Measurements from ENCODE around the gene PHF14.
"Not testable (repeated sequence)": the region's sequence is repeated elsewhere in the genome, so short reads cannot be mapped to it uniquely, and the experiment has no call there.

PHF14 gene, protein sequence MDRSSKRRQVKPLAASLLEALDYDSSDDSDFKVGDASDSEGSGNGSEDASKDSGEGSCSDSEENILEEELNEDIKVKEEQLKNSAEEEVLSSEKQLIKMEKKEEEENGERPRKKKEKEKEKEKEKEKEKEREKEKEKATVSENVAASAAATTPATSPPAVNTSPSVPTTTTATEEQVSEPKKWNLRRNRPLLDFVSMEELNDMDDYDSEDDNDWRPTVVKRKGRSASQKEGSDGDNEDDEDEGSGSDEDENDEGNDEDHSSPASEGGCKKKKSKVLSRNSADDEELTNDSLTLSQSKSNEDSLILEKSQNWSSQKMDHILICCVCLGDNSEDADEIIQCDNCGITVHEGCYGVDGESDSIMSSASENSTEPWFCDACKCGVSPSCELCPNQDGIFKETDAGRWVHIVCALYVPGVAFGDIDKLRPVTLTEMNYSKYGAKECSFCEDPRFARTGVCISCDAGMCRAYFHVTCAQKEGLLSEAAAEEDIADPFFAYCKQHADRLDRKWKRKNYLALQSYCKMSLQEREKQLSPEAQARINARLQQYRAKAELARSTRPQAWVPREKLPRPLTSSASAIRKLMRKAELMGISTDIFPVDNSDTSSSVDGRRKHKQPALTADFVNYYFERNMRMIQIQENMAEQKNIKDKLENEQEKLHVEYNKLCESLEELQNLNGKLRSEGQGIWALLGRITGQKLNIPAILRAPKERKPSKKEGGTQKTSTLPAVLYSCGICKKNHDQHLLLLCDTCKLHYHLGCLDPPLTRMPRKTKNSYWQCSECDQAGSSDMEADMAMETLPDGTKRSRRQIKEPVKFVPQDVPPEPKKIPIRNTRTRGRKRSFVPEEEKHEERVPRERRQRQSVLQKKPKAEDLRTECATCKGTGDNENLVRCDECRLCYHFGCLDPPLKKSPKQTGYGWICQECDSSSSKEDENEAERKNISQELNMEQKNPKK

GRCh38 chr7:10973061-10973941 lies at the start of gene PHF14:
PHF14 (plus strand) TSS chr7:10973872; CDS start chr7:10974324, 452 bp downstream.
- peak within 1 kb of the TSS; percentile 85 for H3K27ac ChIP-seq (ENCODE audit: low read depth, low read length)
- H3K27me3 ChIP-seq (ENCODE audit: control insufficient read depth in 5 of 5, insufficient read depth in 4 of 5, low read length in 5 of 5), result no peaks in the 10 kb centered on the region
- peaks cover 0 to 5% (median 0%) of the 10 kb centered on the region in 5 donors for H3K36me3 ChIP-seq (ENCODE audit: control insufficient read depth in 5 of 5, insufficient read depth in 5 of 5, low read length in 5 of 5)
- H3K4me1 ChIP-seq (ENCODE audit: control insufficient read depth in 5 of 5, insufficient read depth in 5 of 5, low read length in 5 of 5), result peaks cover 0 to 18% (median 16%) of the 10 kb centered on the region in 5 donors
- peak within 1 kb of the TSS; percentile 76 to 93 (median 88) for H3K4me3 ChIP-seq (ENCODE audit: low read depth in 1 of 5, low read length in 5 of 5)
- no peaks in the 10 kb centered on the region for H3K9me3 ChIP-seq (ENCODE audit: control insufficient read depth in 5 of 5, low read length in 5 of 5)
- peak within 1 kb of the TSS; percentile 74 to 89 (median 88) for H3K9ac ChIP-seq (ENCODE audit: low read length in 5 of 5)

GRCh38 chr7:10924370-10924769 lies 49.3 kb upstream of the PHF14 start:
- H3K4me3 ChIP-seq (ENCODE audit: low read depth in 1 of 5, low read length in 5 of 5), result no peak overlapping the region
- H3K36me3 ChIP-seq (ENCODE audit: control insufficient read depth in 5 of 5, insufficient read depth in 5 of 5, low read length in 5 of 5), result no peaks in the 10 kb centered on the region
- H3K9me3 ChIP-seq (ENCODE audit: control insufficient read depth in 5 of 5, low read length in 5 of 5), result no peaks in the 10 kb centered on the region
- no peak overlapping the region for H3K27ac ChIP-seq (ENCODE audit: low read depth, low read length)
- H3K9ac ChIP-seq (ENCODE audit: low read length in 5 of 5), result no peak overlapping the region
- no peaks in the 10 kb centered on the region for H3K4me1 ChIP-seq (ENCODE audit: control insufficient read depth in 5 of 5, insufficient read depth in 5 of 5, low read length in 5 of 5)
- H3K27me3 ChIP-seq (ENCODE audit: control insufficient read depth in 5 of 5, insufficient read depth in 4 of 5, low read length in 5 of 5), result no peaks in the 10 kb centered on the region

- not testable (repeated sequence) for H3K4me1 ChIP-seq (ENCODE audit: control insufficient read depth in 5 of 5, insufficient read depth in 5 of 5, low read length in 5 of 5); H3K27me3 ChIP-seq (ENCODE audit: control insufficient read depth in 5 of 5, insufficient read depth in 4 of 5, low read length in 5 of 5); H3K4me3 ChIP-seq (ENCODE audit: low read depth in 1 of 5, low read length in 5 of 5); H3K9me3 ChIP-seq (ENCODE audit: control insufficient read depth in 5 of 5, low read length in 5 of 5); H3K27ac ChIP-seq (ENCODE audit: low read depth, low read length); H3K9ac ChIP-seq (ENCODE audit: low read length in 5 of 5)
- peaks cover 7 to 14% (median 13%) of the 10 kb centered on the region in 5 donors for H3K36me3 ChIP-seq (ENCODE audit: control insufficient read depth in 5 of 5, insufficient read depth in 5 of 5, low read length in 5 of 5)
These were observed 45.5 kb upstream of the PHF14 start for GRCh38 chr7:10928203-10928602.

- H3K27ac ChIP-seq (ENCODE audit: low read depth, low read length), result no peak overlapping the region
- no peaks in the 10 kb centered on the region for H3K27me3 ChIP-seq (ENCODE audit: control insufficient read depth in 5 of 5, insufficient read depth in 4 of 5, low read length in 5 of 5)
- H3K36me3 ChIP-seq (ENCODE audit: control insufficient read depth in 5 of 5, insufficient read depth in 5 of 5, low read length in 5 of 5), result peaks cover 12 to 19% (median 15%) of the 10 kb centered on the region in 5 donors
- peaks cover 0 to 18% (median 2%) of the 10 kb centered on the region in 5 donors for H3K4me1 ChIP-seq (ENCODE audit: control insufficient read depth in 5 of 5, insufficient read depth in 5 of 5, low read length in 5 of 5)
- H3K9ac ChIP-seq (ENCODE audit: low read length in 5 of 5), result no peak overlapping the region
- H3K4me3 ChIP-seq (ENCODE audit: low read depth in 1 of 5, low read length in 5 of 5), result no peak overlapping the region
- H3K9me3 ChIP-seq (ENCODE audit: control insufficient read depth in 5 of 5, low read length in 5 of 5), result no peaks in the 10 kb centered on the region
These were observed 43.1 kb upstream of the PHF14 start for GRCh38 chr7:10930551-10930950.

- Histone ChIP-seq H3K36me3 (ENCODE audit: control insufficient read depth in 5 of 5, insufficient read depth in 5 of 5, low read length in 5 of 5) (peaks cover 18 to 25% (median 21%) of the 10 kb centered on the region in 5 donors), H3K4me3 (ENCODE audit: low read depth in 1 of 5, low read length in 5 of 5) (no peak overlapping the region), H3K9ac (ENCODE audit: low read length in 5 of 5) (no peak overlapping the region), H3K27ac (ENCODE audit: low read depth, low read length) (no peak overlapping the region), H3K9me3 (ENCODE audit: control insufficient read depth in 5 of 5, low read length in 5 of 5) (no peaks in the 10 kb centered on the region), H3K4me1 (ENCODE audit: control insufficient read depth in 5 of 5, insufficient read depth in 5 of 5, low read length in 5 of 5) (peaks cover 0 to 18% (median 4%) of the 10 kb centered on the region in 5 donors), H3K27me3 (ENCODE audit: control insufficient read depth in 5 of 5, insufficient read depth in 4 of 5, low read length in 5 of 5) (no peaks in the 10 kb centered on the region)
These were observed 42.5 kb upstream of the PHF14 start for GRCh38 chr7:10931161-10931560.

- Histone ChIP-seq H3K4me1 (ENCODE audit: control insufficient read depth in 5 of 5, insufficient read depth in 5 of 5, low read length in 5 of 5) (peaks cover 3 to 34% (median 17%) of the 10 kb centered on the region in 5 donors), H3K36me3 (ENCODE audit: control insufficient read depth in 5 of 5, insufficient read depth in 5 of 5, low read length in 5 of 5) (peaks cover 21 to 36% (median 27%) of the 10 kb centered on the region in 5 donors), H3K4me3 (ENCODE audit: low read depth in 1 of 5, low read length in 5 of 5) (no peak overlapping the region), H3K9me3 (ENCODE audit: control insufficient read depth in 5 of 5, low read length in 5 of 5) (no peaks in the 10 kb centered on the region), H3K27ac (ENCODE audit: low read depth, low read length) (peak overlapping the region; percentile 31), H3K27me3 (ENCODE audit: control insufficient read depth in 5 of 5, insufficient read depth in 4 of 5, low read length in 5 of 5) (no peaks in the 10 kb centered on the region), H3K9ac (ENCODE audit: low read length in 5 of 5) (peak overlapping the region in 1 of 5 donors; percentile 75)
These were observed 39.4 kb upstream of the PHF14 start for GRCh38 chr7:10934292-10934691.

GRCh38 chr7:10939237-10939910 lies 34.3 kb upstream of the PHF14 start:
- Histone ChIP-seq H3K9me3 (ENCODE audit: control insufficient read depth in 5 of 5, low read length in 5 of 5) (no peaks in the 10 kb centered on the region), H3K27ac (ENCODE audit: low read depth, low read length) (peak overlapping the region; percentile 96), H3K4me3 (ENCODE audit: low read depth in 1 of 5, low read length in 5 of 5) (peak overlapping the region; percentile 95 to 100 (median 96)), H3K27me3 (ENCODE audit: control insufficient read depth in 5 of 5, insufficient read depth in 4 of 5, low read length in 5 of 5) (no peaks in the 10 kb centered on the region), H3K4me1 (ENCODE audit: control insufficient read depth in 5 of 5, insufficient read depth in 5 of 5, low read length in 5 of 5) (peaks cover 3 to 37% (median 23%) of the 10 kb centered on the region in 5 donors), H3K36me3 (ENCODE audit: control insufficient read depth in 5 of 5, insufficient read depth in 5 of 5, low read length in 5 of 5) (peaks cover 11 to 22% (median 17%) of the 10 kb centered on the region in 5 donors), H3K9ac (ENCODE audit: low read length in 5 of 5) (peak overlapping the region; percentile 58 to 97 (median 89))

DNA sequence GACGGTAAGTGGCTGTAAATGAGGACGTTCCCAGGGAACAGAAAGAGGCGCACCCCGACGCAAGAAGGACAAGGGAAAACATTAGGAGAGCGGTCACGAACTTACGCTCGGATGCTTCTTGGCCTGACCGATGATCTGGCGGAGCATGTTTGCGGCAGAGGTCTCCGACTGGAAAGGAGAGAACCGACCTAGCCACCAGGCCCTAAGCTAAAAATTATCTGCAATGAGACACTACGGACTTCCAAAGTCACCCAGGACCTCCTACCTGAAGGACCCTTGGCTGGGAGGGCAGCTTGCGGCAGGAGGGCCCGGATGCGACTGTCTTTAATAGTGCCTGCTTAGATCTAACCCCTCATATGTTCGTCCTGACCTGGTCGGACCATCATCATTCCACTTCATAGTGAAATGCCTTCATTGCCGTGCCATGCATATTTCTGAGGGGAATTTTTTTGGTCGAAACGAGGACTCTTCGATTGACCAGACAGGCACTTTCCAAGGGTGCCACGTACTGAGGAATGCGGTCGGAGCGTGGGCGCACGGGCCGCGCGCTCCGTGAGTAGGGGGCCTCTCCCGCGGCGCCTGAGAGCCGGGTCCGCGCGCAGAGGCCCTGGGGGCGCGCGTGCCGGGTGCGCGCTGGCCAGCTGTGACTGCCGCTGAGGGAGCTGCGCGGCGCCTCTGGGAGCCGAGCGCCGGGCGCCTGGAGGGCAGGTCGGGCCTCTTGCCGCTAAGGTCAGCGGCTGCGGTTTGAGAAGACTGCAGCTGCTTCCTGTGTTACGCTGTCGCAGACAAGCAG lies 33.6 kb upstream of the PHF14 start:
- peak overlapping the region; percentile 95 to 100 (median 96) for H3K4me3 ChIP-seq (ENCODE audit: low read depth in 1 of 5, low read length in 5 of 5)
- no peaks in the 10 kb centered on the region for H3K27me3 ChIP-seq (ENCODE audit: control insufficient read depth in 5 of 5, insufficient read depth in 4 of 5, low read length in 5 of 5)
- H3K9me3 ChIP-seq (ENCODE audit: control insufficient read depth in 5 of 5, low read length in 5 of 5), result no peaks in the 10 kb centered on the region
- H3K9ac ChIP-seq (ENCODE audit: low read length in 5 of 5), result peak overlapping the region; percentile 88 to 98 (median 96)
- peak overlapping the region; percentile 96 for H3K27ac ChIP-seq (ENCODE audit: low read depth, low read length)
- peaks cover 3 to 30% (median 23%) of the 10 kb centered on the region in 5 donors for H3K4me1 ChIP-seq (ENCODE audit: control insufficient read depth in 5 of 5, insufficient read depth in 5 of 5, low read length in 5 of 5)
- peaks cover 10 to 22% (median 17%) of the 10 kb centered on the region in 5 donors for H3K36me3 ChIP-seq (ENCODE audit: control insufficient read depth in 5 of 5, insufficient read depth in 5 of 5, low read length in 5 of 5)

Measured in subcutaneous abdominal adipose tissue (tissue), 5 donors.